Measurements from ENCODE around the gene PPP2R5C. TPM values are rescaled to one million over a fixed set of nuclear protein-coding genes. Genes with fewer than 3 reads are reported as not detected.

PPP2R5C gene
- total and polyA plus RNA-seq, 9 of the 15 experiments (the other 6 are each of a cell fraction or from before 2014, with no cell fraction given): 284 to 617 (median 395) TPM

GRCh38 chr14:101825797-101826196, 64.3 kb downstream of the PPP2R5C start:
- H3K4me2 ChIP-seq (ENCODE audit: insufficient read depth, low read length): no peak overlapping the region
- intact Hi-C loops (cut with micrococcal nuclease) (no loop called here), in situ Hi-C loops (cut with MboI) (no loop called here)
- peaks cover 0 to 16% of the 10 kb centered on the region in 2 experiments; a peak in 3 of 5 replicates for H3K4me1 ChIP-seq (replicated peaks in 1 of 2; ENCODE audit: control insufficient read depth in 2 of 2, insufficient read depth in 2 of 2, low read length in 2 of 2)
- H3K9ac ChIP-seq (ENCODE audit: insufficient read depth in 1 of 2, low read depth in 2 of 2, low read length in 2 of 2): no peak overlapping the region
- DNase-seq (ENCODE audit: extremely low read depth in 1 of 4, low spot score in 3 of 4) (no peak), ATAC-seq (no peak; the same call in 2 of the 3 replicates), FAIRE-seq (no peak)
- H3K9me1 ChIP-seq (ENCODE audit: control insufficient read depth, insufficient read depth, low read length): no peaks in the 10 kb centered on the region
- H3K4me3 ChIP-seq: no peak overlapping the region
- CTCF ChIA-PET (ENCODE audit: low intra/inter-chr PET ratio): no interaction called here
- peaks cover 92% of the 10 kb centered on the region for H3K79me2 ChIP-seq (ENCODE audit: control insufficient read depth, insufficient read depth, low read length)
- H4K20me1 ChIP-seq (replicated peaks; ENCODE audit: control insufficient read depth, insufficient read depth, low read length): no peaks in the 10 kb centered on the region; the same call in 1 of the 2 replicates
- no peak overlapping the region for H2AFZ ChIP-seq (ENCODE audit: low read depth, low read length)
- H3K27ac ChIP-seq (ENCODE audit: extremely low read depth, low read depth, low read length): no peak overlapping the region
- TF ChIP-seq SMARCA4 (IDR thresholded peaks at IDR 0.05) (no peak), POLR3G (IDR thresholded peaks at IDR 0.05; ENCODE audit: extremely low read depth, insufficient read length, insufficient replicate concordance) (no peak), ZNF407 (IDR thresholded peaks at IDR 0.05; ENCODE audit: low read depth) (no peak), ETS2 (tag; IDR thresholded peaks at IDR 0.05; ENCODE audit: borderline replicate concordance, poor library complexity, severe bottlenecking) (no peak), E2F3 (CRISPR knock-in tag; IDR thresholded peaks at IDR 0.05) (no peak), SP2 (IDR thresholded peaks at IDR 0.05; ENCODE audit: extremely low read depth, low read depth, low read length, poor library complexity, severe bottlenecking) (no peak)
- no TSS peak for BruUV-seq (replicated peaks)
- 47% methylated on average over 3 of the region's 3 CpGs for WGBS (ENCODE audit: insufficient coverage, low coverage, missing lambda C conversion rate)
- peaks cover 87% of the 10 kb centered on the region for H3K36me3 ChIP-seq (ENCODE audit: control insufficient read depth, insufficient read depth, low read length)
- no peaks in the 10 kb centered on the region for H3K27me3 ChIP-seq (ENCODE audit: control insufficient read depth in 2 of 2, insufficient read depth in 2 of 2, low read length in 2 of 2)
- H3K9me3 ChIP-seq (replicated peaks; ENCODE audit: control insufficient read depth, insufficient read depth, low read depth, low read length): no peaks in the 10 kb centered on the region
- POLR2A ChIA-PET: interaction anchor here (2.1 kb wide), 1 partner anchor 11 kb away, joined by 11 read pairs; no protein-coding TSS in a partner anchor
